SH-SY5Y (cell line): Measurements from ENCODE around the gene DYNC1LI1.

Experiments used
- GATA2 ChIP-seq: IDR thresholded peaks from 2 replicates; pipeline ENCODE4 v1.6.1; 2011; ENCODE audit warnings: mild to moderate bottlenecking, low read depth, low read length
- GATA3 ChIP-seq: IDR thresholded peaks from 2 replicates; pipeline ENCODE4 v1.6.1; 2011; ENCODE audit warnings: low read depth, mild to moderate bottlenecking, low read length, moderate library complexity

Gene DYNC1LI1

GRCh38 chr3:32596282-32596908, 25.7 kb upstream of the DYNC1LI1 start:
- TF ChIP-seq GATA2 (no peak), GATA3 (no peak)

GRCh38 chr3:32595323-32595722, 24.7 kb upstream of the DYNC1LI1 start:
- TF ChIP-seq GATA2 (no peak), GATA3 (no peak)

- TF ChIP-seq GATA3 (no peak), GATA2 (no peak)
Observed at GRCh38 chr3:32593903-32594525, 23.4 kb upstream of the DYNC1LI1 start.

GRCh38 chr3:32592696-32593353, 22.2 kb upstream of the DYNC1LI1 start:
- no peak for TF ChIP-seq GATA2
- TF ChIP-seq GATA3, result no peak

GRCh38 chr3:32592011-32592410, 21.4 kb upstream of the DYNC1LI1 start:
- TF ChIP-seq GATA2 (no peak), GATA3 (no peak)

GRCh38 chr3:32591186-32591585, 20.5 kb upstream of the DYNC1LI1 start:
- no peak for TF ChIP-seq GATA3

GRCh38 chr3:32586356-32586755, 15.7 kb upstream of the DYNC1LI1 start:
- TF ChIP-seq GATA2, result no peak
- TF ChIP-seq GATA3, result no peak

GRCh38 chr3:32584660-32585059, 14.0 kb upstream of the DYNC1LI1 start:
- no peak for TF ChIP-seq GATA2
- TF ChIP-seq GATA3, result no peak

- TF ChIP-seq GATA2 (no peak), GATA3 (no peak)
Observed at GRCh38 chr3:32583708-32584107, 13.1 kb upstream of the DYNC1LI1 start.

GRCh38 chr3:32577581-32578556, 7.2 kb upstream of the DYNC1LI1 start:
- TF ChIP-seq GATA3, result no peak
- no peak for TF ChIP-seq GATA2

- no peak for TF ChIP-seq GATA3
- no peak for TF ChIP-seq GATA2
Observed at GRCh38 chr3:32577174-32577573, 6.5 kb upstream of the DYNC1LI1 start.

- TF ChIP-seq GATA3 (no peak), GATA2 (no peak)
Observed at GRCh38 chr3:32575451-32576113, 4.9 kb upstream of the DYNC1LI1 start.

GRCh38 chr3:32571192-32571485, 481 bp upstream of the DYNC1LI1 start:
- no peak for TF ChIP-seq GATA3
- TF ChIP-seq GATA2, result no peak
